IMR-90 (cell line): ENCODE results near the gene ZDHHC8. TPM values are rescaled to one million over a fixed set of nuclear protein-coding genes. Genes with fewer than 3 reads are reported as not detected.
A peak's percentile ranks its signal among the peaks of the same experiment; 100 is the strongest.

Experiments used
- ATAC-seq: fragments of 200-7000 bp; cut with Tn5 transposase; 2 replicates; pipeline ENCODE4 v1.9.1; 2020; ENCODE audit warnings: low read depth, mild to moderate bottlenecking, moderate library complexity
- BruUV-seq: library from RNA; stranded (reverse); fragments of 400-500 nt; replicated peaks from 2 replicates; lab custom pipeline; 2021; lab: Mats Ljungman, UMichigan
- CTCF ChIA-PET: fragments of 300-600 bp; formaldehyde crosslinking; extraction: SDS; loops from one replicate; lab custom pipeline; 2021; ENCODE audit warnings: antibody characterized with exemption; lab: Yijun Ruan, JAX
- POLR2A ChIA-PET: fragments of 300-600 bp; sonication (Branson Sonifier 250); formaldehyde crosslinking; loops from one replicate; lab custom pipeline; 2022; ENCODE audit warnings: antibody characterized with exemption; ENCODE audit not compliant: unreplicated experiment; lab: Charles Lee
- DNase-seq: peaks from one replicate; pipeline ENCODE4 v3.0.0; 2013
- H2AFZ ChIP-seq: replicated peaks from 2 replicates; pipeline ENCODE3; 2013; ENCODE audit warnings: low read length, mild to moderate bottlenecking; ENCODE audit not compliant: poor library complexity
- H2AK5ac ChIP-seq: 2 replicates; pipeline ENCODE4 v1.6.1; 2013; ENCODE audit warnings: low read depth, low read length, inconsistent platforms
- H2AK9ac ChIP-seq: replicated peaks from 2 replicates; pipeline ENCODE3; 2013; ENCODE audit warnings: mild to moderate bottlenecking, low read depth, low read length, moderate library complexity; ENCODE audit not compliant: poor library complexity
- H2BK120ac ChIP-seq: 2 replicates; pipeline ENCODE4 v1.6.1; 2013; ENCODE audit warnings: low read depth, low read length, inconsistent platforms
- H2BK15ac ChIP-seq: 3 replicates; pipeline ENCODE4 v1.6.1; 2013; ENCODE audit warnings: low read depth, low read length, inconsistent platforms
- H2BK20ac ChIP-seq: 2 replicates; pipeline ENCODE4 v1.6.1; 2013; ENCODE audit warnings: low read depth, mild to moderate bottlenecking, inconsistent platforms, low read length, moderate library complexity
- H2BK5ac ChIP-seq: 2 replicates; pipeline ENCODE4 v1.6.1; 2013; ENCODE audit warnings: mild to moderate bottlenecking, low read depth, low read length, inconsistent platforms; ENCODE audit not compliant: poor library complexity, severe bottlenecking
- H3K14ac ChIP-seq: replicated peaks from 2 replicates; pipeline ENCODE4 v1.6.1; 2013; ENCODE audit warnings: low read depth, low read length, inconsistent platforms
- H3K18ac ChIP-seq: 2 replicates; pipeline ENCODE4 v1.6.1; 2013; ENCODE audit warnings: low read depth, low read length, control low read depth
- H3K23ac ChIP-seq: 2 replicates; pipeline ENCODE4 v1.6.1; 2013; ENCODE audit warnings: low read depth, low read length, inconsistent platforms
- H3K27ac ChIP-seq: 2 replicates; pipeline ENCODE4 v1.5.1; 2013; ENCODE audit warnings: mild to moderate bottlenecking, control low read depth, low read length; ENCODE audit not compliant: insufficient read depth
- H3K27me3 ChIP-seq: 2 replicates; pipeline ENCODE4 v1.6.1; 2013; ENCODE audit warnings: low read length; ENCODE audit not compliant: control insufficient read depth, insufficient read depth
- H3K36me3 ChIP-seq: 2 replicates; pipeline ENCODE4 v1.6.1; 2013; ENCODE audit warnings: low read length, mixed read lengths; ENCODE audit not compliant: control insufficient read depth, insufficient read depth
- H3K4ac ChIP-seq: 2 replicates; pipeline ENCODE4 v1.6.1; 2013; ENCODE audit warnings: low read depth, low read length, inconsistent platforms
- H3K4me1 ChIP-seq: 2 replicates; pipeline ENCODE4 v1.6.1; 2013; ENCODE audit warnings: low read length, mixed read lengths; ENCODE audit not compliant: control insufficient read depth, insufficient read depth
- H3K4me2 ChIP-seq: 2 replicates; pipeline ENCODE4 v1.6.1; 2013; ENCODE audit warnings: low read depth, mild to moderate bottlenecking, control low read depth, low read length, moderate library complexity
- H3K4me3 ChIP-seq: 2 replicates; pipeline ENCODE4 v1.5.1; 2013; ENCODE audit warnings: low read depth, mild to moderate bottlenecking, control low read depth, low read length, moderate library complexity; ENCODE audit not compliant: insufficient read depth
- H3K56ac ChIP-seq: 2 replicates; pipeline ENCODE4 v1.6.1; 2013; ENCODE audit warnings: low read length, inconsistent platforms; ENCODE audit not compliant: insufficient read depth; ENCODE audit errors: extremely low read depth
- H3K79me1 ChIP-seq, 2 experiments: 2 replicates each; pipeline ENCODE4 v1.6.1; 2013; ENCODE audit warnings: low read length in 2 of 2, inconsistent platforms in 1 of 2, low read depth in 1 of 2
- H3K9ac ChIP-seq: 2 replicates; pipeline ENCODE4 v1.6.1; 2013; ENCODE audit warnings: low read depth, low read length, control low read depth
- H3K9me1 ChIP-seq: 2 replicates; pipeline ENCODE4 v1.6.1; 2013; ENCODE audit warnings: low read length, inconsistent platforms; ENCODE audit not compliant: insufficient read depth
- H3K9me3 ChIP-seq: 2 replicates; pipeline ENCODE4 v1.6.1; 2013; ENCODE audit warnings: low read length; ENCODE audit not compliant: control insufficient read depth, insufficient read depth
- H4K20me1 ChIP-seq: 2 replicates; pipeline ENCODE4 v1.6.1; 2013; ENCODE audit warnings: low read length, inconsistent platforms; ENCODE audit not compliant: insufficient read depth
- H4K5ac ChIP-seq: 2 replicates; pipeline ENCODE4 v1.6.1; 2013; ENCODE audit warnings: mild to moderate bottlenecking, low read depth, low read length, control low read depth
- H4K8ac ChIP-seq, 2 experiments: 2 replicates each; pipeline ENCODE4 v1.6.1; 2013; ENCODE audit warnings: low read depth in 2 of 2, low read length in 2 of 2, control low read depth in 1 of 2, inconsistent platforms in 1 of 2
- H4K91ac ChIP-seq: 2 replicates; pipeline ENCODE4 v1.6.1; 2013; ENCODE audit warnings: low read depth, low read length, inconsistent platforms; ENCODE audit not compliant: insufficient read depth
- BHLHE40 ChIP-seq: fragments of 150-350 bp; IDR thresholded peaks from 2 replicates; pipeline ENCODE4 v1.6.1; 2016; ENCODE audit warnings: mild to moderate bottlenecking, low read depth, low read length
- CEBPB ChIP-seq: IDR thresholded peaks from 2 replicates; pipeline ENCODE4 v1.6.1; 2012; ENCODE audit warnings: low read depth, low read length, improper control_type of control experiment
- FOS ChIP-seq: fragments of 150-350 bp; IDR thresholded peaks from 2 replicates; pipeline ENCODE4 v1.6.1; 2016; ENCODE audit warnings: low read depth, low read length
- MAFK ChIP-seq: IDR thresholded peaks from 2 replicates; pipeline ENCODE4 v1.6.1; 2012; ENCODE audit warnings: low read depth, low read length, improper control_type of control experiment
- MAZ ChIP-seq: IDR thresholded peaks from 2 replicates; pipeline ENCODE4 v1.6.1; 2012; ENCODE audit warnings: low read depth, mild to moderate bottlenecking, low read length, improper control_type of control experiment, moderate library complexity, borderline replicate concordance
- MXI1 ChIP-seq: IDR thresholded peaks from 2 replicates; pipeline ENCODE4 v1.6.1; 2012; ENCODE audit warnings: low read depth, mild to moderate bottlenecking, low read length, moderate library complexity, borderline replicate concordance
- NFE2L2 ChIP-seq: fragments of 150-350 bp; IDR thresholded peaks from 2 replicates; pipeline ENCODE4 v1.6.1; 2016; ENCODE audit warnings: low read depth, mild to moderate bottlenecking, low read length
- RAD21 ChIP-seq: IDR thresholded peaks from 2 replicates; pipeline ENCODE4 v1.6.1; 2012; ENCODE audit warnings: low read length, improper control_type of control experiment
- RCOR1 ChIP-seq: IDR thresholded peaks from 2 replicates; pipeline ENCODE4 v1.6.1; 2012; ENCODE audit warnings: mild to moderate bottlenecking, low read length, improper control_type of control experiment; ENCODE audit not compliant: insufficient replicate concordance
- SMC3 ChIP-seq: fragments of 150-350 bp; IDR thresholded peaks from 2 replicates; pipeline ENCODE4 v1.6.1; 2016; ENCODE audit warnings: low read depth, mild to moderate bottlenecking, antibody characterized with exemption, low read length, moderate library complexity
- WGBS, 2 experiments: methylation state at CpG; one replicate each; pipeline versions ENCODE4 v1.1.5 to v1.1.7; 2013; ENCODE audit warnings: missing lambda C conversion rate in 2 of 2; ENCODE audit not compliant: insufficient read length in 1 of 2; ENCODE audit errors: extremely low coverage in 2 of 2; 5-methylcytosine and 5-hydroxymethylcytosine counted together
- dilution Hi-C: fragments of 300-500 bp; cut with HindIII; formaldehyde crosslinking; loops from one replicate; pipeline ENCODE4 v1.14.3; 2018; ENCODE audit warnings: low sequenced_read_pairs; ENCODE audit not compliant: unreplicated experiment
- in situ Hi-C: fragments of 300-500 bp; cut with MboI; formaldehyde crosslinking; loops from 3 replicates; pipeline ENCODE4 v1.14.3; 2019; ENCODE audit warnings: low sequenced_read_pairs, inconsistent platforms, mixed read lengths
- intact Hi-C: fragments of 100-400 bp; cut with micrococcal nuclease; formaldehyde crosslinking; loops from 2 replicates; pipeline ENCODE4 v1.10.0; 2022
- polyA plus RNA-seq, 3 experiments: library from polyadenylated mRNA; depleted of rRNA; stranded (reverse); fragments of >200 nt; gene quantifications; 2 replicates each; pipeline ENCODE4 v1.2.3, GENCODE V29; 2012; ENCODE audit warnings: low replicate concordance in 1 of 3
- total RNA-seq: library from RNA; depleted of rRNA; stranded (reverse); fragments of >200 nt; gene quantifications from 2 replicates; pipeline ENCODE4 v1.2.3, GENCODE V29; 2012
- TF ChIP-seq, protein P1 (sequence below): fragments of 150-350 bp; IDR thresholded peaks from 2 replicates; pipeline ENCODE4 v1.6.1; 2016; ENCODE audit warnings: low read depth, mild to moderate bottlenecking, low read length, moderate library complexity, borderline replicate concordance
- TF ChIP-seq, protein P2 (sequence below): conservative IDR thresholded peaks from 2 replicates; pipeline ENCODE4 v1.5.1; 2012; ENCODE audit warnings: mild to moderate bottlenecking, low read depth, low read length, improper control_type of control experiment
- TF ChIP-seq, protein P3 (sequence below): fragments of 150-350 bp; IDR thresholded peaks from 2 replicates; pipeline ENCODE4 v1.6.1; 2017; ENCODE audit warnings: mild to moderate bottlenecking, antibody characterized with exemption, low read length, low read depth

ZDHHC8 gene
- total and polyA plus RNA-seq, 2 of the 4 experiments (the other 2 are of a cell fraction) = 2.5 to 72.6 TPM

DNA sequence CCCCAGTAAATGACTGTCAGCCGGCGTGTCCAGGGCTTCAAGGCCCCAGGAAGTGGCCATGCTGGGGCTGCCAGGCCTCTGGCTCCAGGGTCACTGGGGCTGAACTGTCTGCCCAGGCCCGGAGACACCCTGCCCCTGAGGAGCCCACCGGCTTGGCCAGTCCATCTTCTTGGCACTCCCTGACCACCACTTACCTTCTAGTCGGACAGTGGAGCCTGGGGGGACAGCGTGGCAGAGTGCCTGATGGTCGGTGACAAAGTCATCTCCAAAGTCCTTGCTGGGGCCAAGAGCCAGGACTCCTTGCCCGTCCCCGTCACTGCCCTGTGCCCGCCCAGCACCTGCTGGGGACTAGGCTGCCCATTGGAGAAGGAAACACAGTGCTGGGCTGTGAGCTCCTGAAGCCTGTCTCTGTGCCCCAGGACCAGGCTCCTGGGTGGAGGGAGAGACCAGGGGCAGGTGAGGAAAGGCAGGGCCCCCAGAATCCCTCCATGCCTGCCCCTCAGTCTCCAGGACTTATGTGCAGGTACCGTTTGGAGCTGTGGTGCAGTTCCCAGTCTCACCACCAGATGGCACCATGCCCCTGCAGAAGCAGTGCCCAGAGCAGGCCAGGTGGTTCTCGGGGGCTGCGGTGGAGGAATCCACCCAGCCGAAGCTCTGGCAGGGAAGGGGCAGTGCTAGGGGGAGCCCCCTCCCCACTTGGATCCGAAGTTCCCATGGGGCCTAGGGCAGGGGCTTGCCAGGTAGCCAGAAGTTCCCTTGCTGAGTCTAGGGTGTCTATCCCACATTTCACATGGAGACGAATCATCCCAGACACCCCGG lies 25.2 kb downstream of the ZDHHC8 start:
- no peak overlapping the region for H3K4me2 ChIP-seq
- H3K9ac ChIP-seq = no peak overlapping the region
- no peak overlapping the region for H3K23ac ChIP-seq
- no TSS peak for BruUV-seq
- in situ Hi-C loops = loop anchor here (5.0 to 10.0 kb wide), 2 partner anchors 135 to 298 kb away; no protein-coding TSS in a partner anchor
- no peak overlapping the region for H2BK15ac ChIP-seq
- DNase-seq (peak; percentile 66), ATAC-seq (peak; percentile 88)
- H2BK120ac ChIP-seq = no peak overlapping the region
- no peak overlapping the region for H3K14ac ChIP-seq
- ChIA-PET CTCF (interaction anchor here (0.6 to 1.5 kb wide), 2 partner anchors 129 to 237 kb away, joined by 3 read pairs; no protein-coding TSS in a partner anchor), POLR2A (no interaction called here)
- no peak overlapping the region for H3K27ac ChIP-seq
- H4K8ac ChIP-seq = no peak overlapping the region
- peaks cover 6% of the 10 kb centered on the region for H3K4me1 ChIP-seq
- H3K9me1 ChIP-seq = no peaks in the 10 kb centered on the region
- no peak overlapping the region for H4K5ac ChIP-seq
- intact Hi-C loops = loop anchor here (1.0 to 5.0 kb wide), 3 partner anchors 112 to 300 kb away; partner anchors contain the start of gene RTN4R
- H3K4me3 ChIP-seq = no peak overlapping the region
- WGBS, 2 experiments = 54% methylated on average over 4 of the region's 17 CpGs; no CpG with 5 or more reads in 1 of the 2 experiments
- H3K4ac ChIP-seq = no peak overlapping the region
- no peak overlapping the region for H2BK20ac ChIP-seq
- H4K20me1 ChIP-seq = peaks cover 11% of the 10 kb centered on the region; the same call in 1 of the 2 replicates
- peaks cover 13% of the 10 kb centered on the region for H3K27me3 ChIP-seq
- H2AK5ac ChIP-seq = no peak overlapping the region
- no peak overlapping the region for H4K91ac ChIP-seq
- dilution Hi-C loops = no loop called here
- peak overlapping the region; percentile 22 for H2AK9ac ChIP-seq
- H3K18ac ChIP-seq = no peak overlapping the region
- H3K36me3 ChIP-seq = no peaks in the 10 kb centered on the region
- no peak overlapping the region for H2BK5ac ChIP-seq
- no peaks in the 10 kb centered on the region for H3K79me1 ChIP-seq
- peak overlapping the region; percentile 35 for H2AFZ ChIP-seq
- no peaks in the 10 kb centered on the region for H3K9me3 ChIP-seq
- H3K56ac ChIP-seq = no peak overlapping the region
- TF ChIP-seq MAZ (peak; percentile 24; the same call in 1 of the 2 replicates), RCOR1 (no peak), MAFK (no peak), BHLHE40 (no peak), MXI1 (no peak), CEBPB (no peak), NFE2L2 (no peak), FOS (no peak), SMC3 (peak; percentile 98), RAD21 (peak; percentile 98)
- TF ChIP-seq, protein P1, sequence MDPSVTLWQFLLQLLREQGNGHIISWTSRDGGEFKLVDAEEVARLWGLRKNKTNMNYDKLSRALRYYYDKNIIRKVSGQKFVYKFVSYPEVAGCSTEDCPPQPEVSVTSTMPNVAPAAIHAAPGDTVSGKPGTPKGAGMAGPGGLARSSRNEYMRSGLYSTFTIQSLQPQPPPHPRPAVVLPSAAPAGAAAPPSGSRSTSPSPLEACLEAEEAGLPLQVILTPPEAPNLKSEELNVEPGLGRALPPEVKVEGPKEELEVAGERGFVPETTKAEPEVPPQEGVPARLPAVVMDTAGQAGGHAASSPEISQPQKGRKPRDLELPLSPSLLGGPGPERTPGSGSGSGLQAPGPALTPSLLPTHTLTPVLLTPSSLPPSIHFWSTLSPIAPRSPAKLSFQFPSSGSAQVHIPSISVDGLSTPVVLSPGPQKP = no peak
- TF ChIP-seq, protein P2, sequence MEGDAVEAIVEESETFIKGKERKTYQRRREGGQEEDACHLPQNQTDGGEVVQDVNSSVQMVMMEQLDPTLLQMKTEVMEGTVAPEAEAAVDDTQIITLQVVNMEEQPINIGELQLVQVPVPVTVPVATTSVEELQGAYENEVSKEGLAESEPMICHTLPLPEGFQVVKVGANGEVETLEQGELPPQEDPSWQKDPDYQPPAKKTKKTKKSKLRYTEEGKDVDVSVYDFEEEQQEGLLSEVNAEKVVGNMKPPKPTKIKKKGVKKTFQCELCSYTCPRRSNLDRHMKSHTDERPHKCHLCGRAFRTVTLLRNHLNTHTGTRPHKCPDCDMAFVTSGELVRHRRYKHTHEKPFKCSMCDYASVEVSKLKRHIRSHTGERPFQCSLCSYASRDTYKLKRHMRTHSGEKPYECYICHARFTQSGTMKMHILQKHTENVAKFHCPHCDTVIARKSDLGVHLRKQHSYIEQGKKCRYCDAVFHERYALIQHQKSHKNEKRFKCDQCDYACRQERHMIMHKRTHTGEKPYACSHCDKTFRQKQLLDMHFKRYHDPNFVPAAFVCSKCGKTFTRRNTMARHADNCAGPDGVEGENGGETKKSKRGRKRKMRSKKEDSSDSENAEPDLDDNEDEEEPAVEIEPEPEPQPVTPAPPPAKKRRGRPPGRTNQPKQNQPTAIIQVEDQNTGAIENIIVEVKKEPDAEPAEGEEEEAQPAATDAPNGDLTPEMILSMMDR = peak; percentile 96
- TF ChIP-seq, protein P3, sequence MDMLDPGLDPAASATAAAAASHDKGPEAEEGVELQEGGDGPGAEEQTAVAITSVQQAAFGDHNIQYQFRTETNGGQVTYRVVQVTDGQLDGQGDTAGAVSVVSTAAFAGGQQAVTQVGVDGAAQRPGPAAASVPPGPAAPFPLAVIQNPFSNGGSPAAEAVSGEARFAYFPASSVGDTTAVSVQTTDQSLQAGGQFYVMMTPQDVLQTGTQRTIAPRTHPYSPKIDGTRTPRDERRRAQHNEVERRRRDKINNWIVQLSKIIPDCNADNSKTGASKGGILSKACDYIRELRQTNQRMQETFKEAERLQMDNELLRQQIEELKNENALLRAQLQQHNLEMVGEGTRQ = no peak
